CD8-positive, alpha-beta memory T cell (primary cell): ENCODE data around the gene SMTNL1. TPM values are rescaled to one million over a fixed set of nuclear protein-coding genes. Genes with fewer than 3 reads are reported as not detected.

Source experiments
- CTCF ChIA-PET: fragments of 350-600 bp; sonication (Branson Sonifier 250); formaldehyde crosslinking; loops from one replicate; lab custom pipeline; 2021; ENCODE audit warnings: antibody characterized with exemption; lab: Charles Lee
- POLR2A ChIA-PET: fragments of 350-600 bp; sonication (Branson Sonifier 250); formaldehyde crosslinking; loops from one replicate; lab custom pipeline; 2021; ENCODE audit warnings: antibody characterized with exemption; lab: Charles Lee
- DNase-seq, 5 donors: peaks; one replicate each; pipeline versions ENCODE4 v3.0.0 to v3.0.0-alpha.2; 2020 to 2022; ENCODE audit warnings: mixed read lengths in 1 of 5
- H3K27ac ChIP-seq: one replicate; pipeline ENCODE4 v1.7.0; 2013; ENCODE audit warnings: low read depth, mild to moderate bottlenecking, low read length, moderate library complexity
- H3K27me3 ChIP-seq: 2 replicates; pipeline ENCODE4 v1.7.0; 2013; ENCODE audit warnings: low read length, mild to moderate bottlenecking; ENCODE audit not compliant: insufficient read depth, poor library complexity, severe bottlenecking
- H3K36me3 ChIP-seq: 2 replicates; pipeline ENCODE4 v1.7.0; 2013; ENCODE audit warnings: mild to moderate bottlenecking, low read length, moderate library complexity; ENCODE audit not compliant: insufficient read depth
- H3K4me1 ChIP-seq: 2 replicates; pipeline ENCODE4 v1.7.0; 2013; ENCODE audit warnings: mild to moderate bottlenecking, low read length, moderate library complexity; ENCODE audit not compliant: insufficient read depth
- H3K4me3 ChIP-seq: 2 replicates; pipeline ENCODE4 v1.7.0; 2013; ENCODE audit warnings: mild to moderate bottlenecking, low read length
- H3K9me3 ChIP-seq: 2 replicates; pipeline ENCODE4 v1.7.0; 2013; ENCODE audit warnings: mild to moderate bottlenecking, low read length
- H3K27ac Mint-ChIP-seq, 8 donors: one replicate each; pipeline ENCODE4 v1.8.0; 2020 to 2021; ENCODE audit warnings: mixed read lengths in 8 of 8, mild to moderate bottlenecking in 6 of 8, inconsistent platforms in 3 of 8, moderate library complexity in 3 of 8
- H3K27me3 Mint-ChIP-seq, 2 donors: one replicate each; pipeline ENCODE4 v1.8.0; 2020 to 2021; ENCODE audit warnings: mixed read lengths in 2 of 2, mild to moderate bottlenecking in 1 of 2, moderate library complexity in 1 of 2
- H3K36me3 Mint-ChIP-seq, 3 donors: one replicate each; pipeline ENCODE4 v1.8.0; 2020 to 2021; ENCODE audit warnings: mixed read lengths in 3 of 3, inconsistent platforms in 1 of 3, mild to moderate bottlenecking in 1 of 3
- H3K4me1 Mint-ChIP-seq, 3 donors: one replicate each; pipeline ENCODE4 v1.8.0; 2020 to 2021; ENCODE audit warnings: mixed read lengths in 3 of 3, inconsistent platforms in 1 of 3, mild to moderate bottlenecking in 1 of 3
- H3K4me3 Mint-ChIP-seq, 7 donors: one replicate each; pipeline ENCODE4 v1.8.0; 2020 to 2021; ENCODE audit warnings: mixed read lengths in 7 of 7, mild to moderate bottlenecking in 6 of 7, moderate library complexity in 4 of 7, inconsistent platforms in 2 of 7
- H3K9me3 Mint-ChIP-seq, 5 donors: one replicate each; pipeline ENCODE4 v1.8.0; 2020 to 2022; ENCODE audit warnings: mixed read lengths in 5 of 5, mild to moderate bottlenecking in 3 of 5, moderate library complexity in 2 of 5, inconsistent platforms in 1 of 5
- polyA plus RNA-seq: library from polyadenylated mRNA; unstranded; fragments of 300-500 nt; fragmentation: Illumina TruSeq; gene quantifications from one replicate; pipeline ENCODE4 v1.2.3, GENCODE V29; 2021
- total RNA-seq, 2 experiments: library from RNA; stranded (reverse); gene quantifications; one replicate each; pipeline ENCODE4 v1.2.3, GENCODE V29; 2021

Gene SMTNL1
- total and polyA plus RNA-seq, 3 experiments from 2014 or later, result 0.16 TPM; not detected in 2

DNA sequence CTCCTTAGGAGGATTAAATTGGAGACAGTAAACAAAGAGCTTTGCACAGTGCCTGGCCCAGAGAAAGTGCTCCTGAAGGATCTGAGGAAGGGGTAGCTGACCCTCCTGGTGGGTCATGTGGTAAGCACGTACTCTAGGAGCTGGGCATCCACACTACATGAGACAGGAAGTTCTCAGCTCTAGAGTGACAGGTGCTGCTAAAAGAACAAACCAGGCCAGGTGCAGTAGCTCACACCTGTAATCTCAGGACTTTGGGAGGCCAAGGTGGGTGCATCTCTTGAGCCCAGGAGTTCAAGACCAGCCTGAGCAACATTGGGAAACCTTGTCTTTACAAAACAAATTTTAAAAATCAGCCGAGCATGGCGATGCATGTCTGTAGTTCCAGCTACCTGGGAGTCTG is 35.0 kb upstream of the SMTNL1 start:
- Mint-ChIP-seq H3K27ac (peak overlapping the region in 1 of 8 donors; percentile 14), H3K36me3 (peaks cover 7 to 59% (median 7%) of the 10 kb centered on the region in 3 donors), H3K4me1 (peaks cover 0 to 1% (median 0%) of the 10 kb centered on the region in 3 donors), H3K4me3 (no peak overlapping the region), H3K27me3 (no peaks in the 10 kb centered on the region), H3K9me3 (no peaks in the 10 kb centered on the region)
- H3K36me3 ChIP-seq, result no peaks in the 10 kb centered on the region
- no peak overlapping the region for H3K27ac ChIP-seq
- H3K4me1 ChIP-seq, result no peaks in the 10 kb centered on the region
- H3K4me3 ChIP-seq, result no peak overlapping the region
- ChIA-PET POLR2A (no interaction called here), CTCF (interaction anchor here (0.6 to 17.0 kb wide), 6 partner anchors 9 to 258 kb away, joined by 3 to 498 read pairs (median 4); partner anchors contain the start of genes SLC43A1 and TIMM10)
- H3K9me3 ChIP-seq, result no peaks in the 10 kb centered on the region
- no peaks in the 10 kb centered on the region for H3K27me3 ChIP-seq
- DNase-seq, result no peak

- Histone ChIP-seq H3K4me1 (no peaks in the 10 kb centered on the region), H3K9me3 (no peaks in the 10 kb centered on the region), H3K4me3 (no peak overlapping the region), H3K36me3 (no peaks in the 10 kb centered on the region), H3K27me3 (no peaks in the 10 kb centered on the region), H3K27ac (no peak overlapping the region)
- Mint-ChIP-seq H3K27ac (no peak overlapping the region), H3K4me1 (peaks cover 0 to 1% (median 0%) of the 10 kb centered on the region in 3 donors), H3K36me3 (peaks cover 7 to 57% (median 8%) of the 10 kb centered on the region in 3 donors), H3K4me3 (no peak overlapping the region), H3K27me3 (no peaks in the 10 kb centered on the region), H3K9me3 (no peaks in the 10 kb centered on the region)
- ChIA-PET POLR2A (no interaction called here), CTCF (interaction anchor here (1.0 to 17.0 kb wide), 4 partner anchors 10 to 24 kb away, joined by 3 to 498 read pairs (median 11); partner anchors contain the start of genes SLC43A1 and TIMM10)
- no peak for DNase-seq
Observed at GRCh38 chr11:57502870-57503269, 34.5 kb upstream of the SMTNL1 start.

DNA sequence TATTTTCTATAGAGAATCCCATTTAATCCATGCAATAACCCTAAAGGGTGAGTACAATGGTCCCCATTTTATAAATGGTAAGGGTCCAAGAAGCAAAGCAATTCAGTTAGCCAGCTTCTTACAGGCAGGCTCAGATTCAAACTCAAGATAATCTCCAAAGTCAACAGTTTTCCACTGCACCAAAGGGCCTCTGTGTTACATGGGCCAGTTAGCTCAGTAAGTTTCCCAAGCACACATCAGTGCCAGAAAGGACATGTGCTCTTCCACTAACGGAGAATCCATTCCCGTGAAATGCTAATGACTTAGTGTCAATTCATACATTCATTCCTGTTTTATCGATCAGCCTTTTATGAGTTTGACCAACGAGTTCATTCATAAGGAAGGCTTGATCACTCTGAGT is 32.9 kb upstream of the SMTNL1 start:
- H3K4me3 Mint-ChIP-seq, result no peak overlapping the region
- DNase-seq, result no peak
- no peaks in the 10 kb centered on the region for H3K27me3 Mint-ChIP-seq
- Histone ChIP-seq H3K36me3 (no peaks in the 10 kb centered on the region), H3K27me3 (no peaks in the 10 kb centered on the region), H3K9me3 (no peaks in the 10 kb centered on the region), H3K4me1 (no peaks in the 10 kb centered on the region), H3K4me3 (no peak overlapping the region), H3K27ac (no peak overlapping the region)
- no peaks in the 10 kb centered on the region for H3K9me3 Mint-ChIP-seq
- peaks cover 7 to 51% (median 8%) of the 10 kb centered on the region in 3 donors for H3K36me3 Mint-ChIP-seq
- POLR2A ChIA-PET, result no interaction called here
- H3K4me1 Mint-ChIP-seq, result peaks cover under 1 to 7% (median 3%) of the 10 kb centered on the region in 3 donors
- CTCF ChIA-PET, result interaction anchor here (0.8 to 1.9 kb wide), 5 partner anchors 11 to 27 kb away, joined by 3 to 10 read pairs (median 3); no protein-coding TSS in a partner anchor
- H3K27ac Mint-ChIP-seq, result peak overlapping the region in 1 of 8 donors; percentile 43

DNA sequence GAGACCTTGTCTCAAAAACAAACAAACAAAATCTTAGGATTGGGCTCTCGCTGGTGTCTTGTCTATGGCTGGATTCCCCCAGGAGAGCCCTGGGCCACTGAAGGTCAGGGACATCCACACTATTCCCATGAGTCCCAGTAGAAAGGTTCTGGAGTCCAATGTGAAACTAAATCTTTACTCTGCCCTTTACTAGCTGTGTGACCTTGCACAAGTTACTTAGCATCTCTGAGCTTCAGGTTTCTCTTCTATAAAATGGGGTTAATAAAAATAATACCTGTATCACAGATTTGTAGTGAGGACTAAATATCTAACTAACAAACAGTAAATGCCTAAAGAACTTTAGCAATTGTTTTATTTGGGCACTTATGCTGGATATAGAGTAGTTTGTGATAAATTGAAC is 30.9 kb upstream of the SMTNL1 start:
- H3K4me3 Mint-ChIP-seq, result no peak overlapping the region
- POLR2A ChIA-PET, result no interaction called here

GRCh38 chr11:57508341-57509170 is 28.8 kb upstream of the SMTNL1 start:
- no peak overlapping the region for H3K27ac ChIP-seq
- DNase-seq, result no peak
- no peak overlapping the region for H3K4me3 Mint-ChIP-seq
- CTCF ChIA-PET, result interaction anchor here (0.6 to 3.3 kb wide), 2 partner anchors 15 to 16 kb away, joined by 3 to 18 read pairs; no protein-coding TSS in a partner anchor
- no peaks in the 10 kb centered on the region for H3K27me3 Mint-ChIP-seq
- H3K27me3 ChIP-seq, result no peaks in the 10 kb centered on the region
- H3K4me1 Mint-ChIP-seq, result peaks cover 23 to 34% (median 30%) of the 10 kb centered on the region in 3 donors
- H3K27ac Mint-ChIP-seq, result peak overlapping the region in 2 of 8 donors; percentile 55 to 75
- POLR2A ChIA-PET, result interaction anchor here (0.7 kb wide), 1 partner anchor 26 kb away, joined by 3 read pairs; no protein-coding TSS in a partner anchor
- no peaks in the 10 kb centered on the region for H3K9me3 ChIP-seq
- H3K36me3 ChIP-seq, result no peaks in the 10 kb centered on the region
- H3K4me1 ChIP-seq, result peaks cover 7% of the 10 kb centered on the region
- H3K36me3 Mint-ChIP-seq, result peaks cover 0 to 22% (median 3%) of the 10 kb centered on the region in 3 donors
- no peaks in the 10 kb centered on the region for H3K9me3 Mint-ChIP-seq
- H3K4me3 ChIP-seq, result no peak overlapping the region

More for the DNA sequence above, 30.9 kb upstream of the SMTNL1 start:
- CTCF ChIA-PET, result interaction anchor here (1.0 to 3.3 kb wide), 3 partner anchors 12 to 21 kb away, joined by 3 to 18 read pairs (median 7); no protein-coding TSS in a partner anchor
- H3K36me3 ChIP-seq, result no peaks in the 10 kb centered on the region
- Mint-ChIP-seq H3K27ac (no peak overlapping the region), H3K27me3 (no peaks in the 10 kb centered on the region), H3K9me3 (no peaks in the 10 kb centered on the region), H3K36me3 (peaks cover 0 to 37% (median 3%) of the 10 kb centered on the region in 3 donors), H3K4me1 (peaks cover 6 to 14% (median 10%) of the 10 kb centered on the region in 3 donors)
- H3K9me3 ChIP-seq, result no peaks in the 10 kb centered on the region
- DNase-seq, result no peak
- H3K27me3 ChIP-seq, result no peaks in the 10 kb centered on the region
- H3K4me3 ChIP-seq, result no peak overlapping the region
- no peaks in the 10 kb centered on the region for H3K4me1 ChIP-seq
- H3K27ac ChIP-seq, result no peak overlapping the region

DNA sequence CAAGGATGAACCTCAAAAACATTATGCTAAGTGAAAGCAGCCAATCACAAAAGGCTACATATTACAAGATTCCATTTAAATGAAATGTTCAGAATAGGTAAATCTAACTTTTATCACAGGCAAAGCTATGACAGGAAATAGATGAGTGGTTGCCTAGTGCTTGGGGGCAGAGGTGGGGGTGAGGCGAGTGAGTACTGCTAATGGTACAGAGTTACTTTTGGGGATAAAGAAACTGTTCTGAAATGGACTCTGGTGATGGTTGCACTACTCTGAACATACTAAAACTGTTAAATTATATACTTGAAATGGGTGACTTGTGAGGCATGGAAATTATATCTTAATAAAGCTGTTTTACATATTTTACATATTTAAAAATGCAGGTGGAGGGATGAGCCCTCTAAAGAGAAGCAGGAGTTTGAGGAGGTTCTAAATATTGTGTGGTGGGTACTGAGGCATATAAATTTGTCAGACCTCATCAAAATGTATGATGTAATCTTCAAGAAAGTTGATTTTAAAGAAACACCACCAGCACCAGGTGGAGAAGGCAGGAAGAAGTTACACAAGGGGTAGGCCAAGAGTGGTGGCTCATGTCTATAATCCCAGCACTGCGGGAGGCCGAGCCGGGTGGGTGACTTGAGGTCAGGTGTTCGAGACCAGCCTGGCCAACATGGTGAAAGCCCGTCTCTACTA is 25.5 kb upstream of the SMTNL1 start:
- DNase-seq, result no peak
- no peaks in the 10 kb centered on the region for H3K27me3 ChIP-seq
- peaks cover 18% of the 10 kb centered on the region for H3K4me1 ChIP-seq
- ChIA-PET POLR2A (interaction anchor here (0.5 kb wide), 1 partner anchor 13 kb away, joined by 3 read pairs; no protein-coding TSS in a partner anchor), CTCF (interaction anchor here (1.4 to 2.2 kb wide), 3 partner anchors 15 to 20 kb away, joined by 4 to 15 read pairs (median 12); no protein-coding TSS in a partner anchor)
- no peaks in the 10 kb centered on the region for H3K9me3 ChIP-seq
- H3K27ac ChIP-seq, result no peak overlapping the region
- H3K9me3 Mint-ChIP-seq, result no peaks in the 10 kb centered on the region
- H3K27me3 Mint-ChIP-seq, result no peaks in the 10 kb centered on the region
- H3K4me1 Mint-ChIP-seq, result peaks cover 29 to 44% (median 41%) of the 10 kb centered on the region in 3 donors
- no peaks in the 10 kb centered on the region for H3K36me3 ChIP-seq
- peaks cover 0 to 15% (median 1%) of the 10 kb centered on the region in 3 donors for H3K36me3 Mint-ChIP-seq
- no peak overlapping the region for H3K4me3 ChIP-seq
- peak overlapping the region in 3 of 7 donors; percentile 14 to 99 (median 15) for H3K4me3 Mint-ChIP-seq
- H3K27ac Mint-ChIP-seq, result peak overlapping the region in 7 of 8 donors; percentile 72 to 97 (median 80)

GRCh38 chr11:57512646-57513451 is 24.5 kb upstream of the SMTNL1 start:
- Histone ChIP-seq H3K27me3 (no peaks in the 10 kb centered on the region), H3K4me3 (no peak overlapping the region), H3K27ac (no peak overlapping the region), H3K4me1 (peaks cover 18% of the 10 kb centered on the region), H3K9me3 (no peaks in the 10 kb centered on the region), H3K36me3 (no peaks in the 10 kb centered on the region)
- POLR2A ChIA-PET, result interaction anchor here (0.5 kb wide), 1 partner anchor 1024 kb away, joined by 3 read pairs; no protein-coding TSS in a partner anchor
- Mint-ChIP-seq H3K27me3 (no peaks in the 10 kb centered on the region), H3K9me3 (no peaks in the 10 kb centered on the region), H3K4me3 (peak overlapping the region; percentile 28 to 99 (median 90)), H3K27ac (peak overlapping the region in 7 of 8 donors; percentile 77 to 94 (median 83)), H3K36me3 (peaks cover 0 to 13% (median 0%) of the 10 kb centered on the region in 3 donors), H3K4me1 (peaks cover 29 to 44% (median 41%) of the 10 kb centered on the region in 3 donors)
- DNase-seq, result no peak
- CTCF ChIA-PET, result interaction anchor here (0.8 to 20.0 kb wide), 6 partner anchors 15 to 167 kb away, joined by 3 to 498 read pairs (median 29); partner anchors contain the start of genes RTN4RL2 and UBE2L6
